Measurements from ENCODE around the gene LRRC15.

GRCh38 chr3:194381460-194381875 is 11.9 kb upstream of the LRRC15 start:
- TF ChIP-seq EP300 (IDR thresholded peaks at IDR 0.05), result no peak
- no peak for TF ChIP-seq POLR2AphosphoS5 (IDR thresholded peaks at IDR 0.05)
- TF ChIP-seq POLR2A (IDR thresholded peaks at IDR 0.05), result no peak
